Measurements from ENCODE around the gene KRT7.

Gene KRT7

GRCh38 chr12:52275686-52276085 lies 42.6 kb downstream of the KRT7 start:
- no peak overlapping the region for H3K4me3 ChIP-seq (ENCODE audit: low read depth, low read length)
- TF ChIP-seq CTCF (IDR thresholded peaks at IDR 0.05; ENCODE audit: control insufficient read depth, extremely low read depth, insufficient read depth) = no peak
- DNase-seq (ENCODE audit: low read depth) = no peak

- DNase-seq (ENCODE audit: low read depth) = no peak
- H3K4me3 ChIP-seq (ENCODE audit: low read depth, low read length) = no peak overlapping the region
- no peak for TF ChIP-seq CTCF (IDR thresholded peaks at IDR 0.05; ENCODE audit: control insufficient read depth, extremely low read depth, insufficient read depth)
Measured at GRCh38 chr12:52277486-52278245, 44.6 kb downstream of the KRT7 start.

- H3K4me3 ChIP-seq (ENCODE audit: low read depth, low read length) = peak overlapping the region; percentile 43
- TF ChIP-seq CTCF (IDR thresholded peaks at IDR 0.05; ENCODE audit: control insufficient read depth, extremely low read depth, insufficient read depth) = peak; percentile 95
- DNase-seq (ENCODE audit: low read depth) = peak; percentile 54
Measured at GRCh38 chr12:52278575-52279421, 45.8 kb downstream of the KRT7 start.

GRCh38 chr12:52279422-52280318 lies 46.6 kb downstream of the KRT7 start:
- no peak overlapping the region for H3K4me3 ChIP-seq (ENCODE audit: low read depth, low read length)
- no peak for DNase-seq (ENCODE audit: low read depth)
- no peak for TF ChIP-seq CTCF (IDR thresholded peaks at IDR 0.05; ENCODE audit: control insufficient read depth, extremely low read depth, insufficient read depth)

GRCh38 chr12:52280319-52280795 lies 47.3 kb downstream of the KRT7 start:
- peak; percentile 89 for DNase-seq (ENCODE audit: low read depth)
- TF ChIP-seq CTCF (IDR thresholded peaks at IDR 0.05; ENCODE audit: control insufficient read depth, extremely low read depth, insufficient read depth) = no peak
- H3K4me3 ChIP-seq (ENCODE audit: low read depth, low read length) = no peak overlapping the region

- TF ChIP-seq CTCF (IDR thresholded peaks at IDR 0.05; ENCODE audit: control insufficient read depth, extremely low read depth, insufficient read depth) = no peak
- no peak for DNase-seq (ENCODE audit: low read depth)
Measured at GRCh38 chr12:52280796-52281560, 47.9 kb downstream of the KRT7 start.

More at GRCh38 chr12:52280796-52281560, 47.9 kb downstream of the KRT7 start:
- no peak overlapping the region for H3K4me3 ChIP-seq (ENCODE audit: low read depth, low read length)

Data from LNCaP clone FGC (cell line).